Loucy (cell line): Measurements from ENCODE around the gene SEMA5A.

Experiments used
- CTCF ChIP-seq: fragments of 200-600 bp; sonication (generic); conservative IDR thresholded peaks from 2 replicates; pipeline ENCODE4 v1.5.1; 2014; ENCODE audit warnings: mild to moderate bottlenecking, antibody characterized with exemption, low read length
- EZH2phosphoT487 ChIP-seq: fragments of 200-600 bp; IDR thresholded peaks from 2 replicates; pipeline ENCODE4 v1.6.1; 2018; ENCODE audit warnings: antibody characterized with exemption, mild to moderate bottlenecking, moderate library complexity, borderline replicate concordance

GRCh38 chr5:9533562-9534364, 12.1 kb downstream of the SEMA5A start:
- no peak for TF ChIP-seq CTCF
- TF ChIP-seq EZH2phosphoT487, result no peak
